ENCODE measurements around the gene CAPZA3.
"Not testable (repeated sequence)": the region's sequence is repeated elsewhere in the genome, so short reads cannot be mapped to it uniquely, and the experiment has no call there.

CAPZA3 gene

GRCh38 chr12:18737819-18738218 lies at the start of gene CAPZA3, which contains the start of gene PLCZ1:
Gene CAPZA3 (plus strand): TSS chr12:18738119. CDS start chr12:18738269, 150 bp downstream.
Gene PLCZ1 (minus strand): TSS chr12:18738012. CDS start chr12:18737371, 641 bp downstream.
- no peak for DNase-seq

GRCh38 chr12:18689771-18690170 lies 48.1 kb upstream of the CAPZA3 start:
- DNase-seq = no peak

GRCh38 chr12:18690653-18691052 lies 47.3 kb upstream of the CAPZA3 start:
- DNase-seq = no peak

GRCh38 chr12:18693986-18694385 lies 43.9 kb upstream of the CAPZA3 start:
- DNase-seq = not testable (repeated sequence)

- no peak for DNase-seq
Measured at GRCh38 chr12:18696971-18697602, 40.8 kb upstream of the CAPZA3 start.

- DNase-seq = no peak
Measured at GRCh38 chr12:18700271-18700670, 37.6 kb upstream of the CAPZA3 start.

- no peak for DNase-seq
Measured at GRCh38 chr12:18703321-18703720, 34.6 kb upstream of the CAPZA3 start.

- DNase-seq = no peak
Measured at GRCh38 chr12:18703911-18704310, 34.0 kb upstream of the CAPZA3 start.

- no peak for DNase-seq
Measured at GRCh38 chr12:18706798-18707197, 31.1 kb upstream of the CAPZA3 start.

- DNase-seq = no peak
Measured at GRCh38 chr12:18716236-18716635, 21.7 kb upstream of the CAPZA3 start.

GRCh38 chr12:18718462-18718861 lies 19.5 kb upstream of the CAPZA3 start:
- no peak for DNase-seq

GRCh38 chr12:18719922-18720510 lies 17.9 kb upstream of the CAPZA3 start:
- no peak for DNase-seq

- no peak for DNase-seq
Measured at GRCh38 chr12:18720690-18721089, 17.2 kb upstream of the CAPZA3 start.

- DNase-seq = no peak
Measured at GRCh38 chr12:18721452-18721851, 16.5 kb upstream of the CAPZA3 start.

GRCh38 chr12:18723752-18724151 lies 14.2 kb upstream of the CAPZA3 start:
- DNase-seq = no peak

GRCh38 chr12:18731156-18731555 lies 6.8 kb upstream of the CAPZA3 start:
- DNase-seq = no peak

GRCh38 chr12:18747895-18748294 lies 10.0 kb downstream of the CAPZA3 start:
- DNase-seq = no peak

GRCh38 chr12:18749386-18749957 lies 11.6 kb downstream of the CAPZA3 start:
- DNase-seq = no peak

GRCh38 chr12:18750085-18750484 lies 12.2 kb downstream of the CAPZA3 start:
- DNase-seq = no peak

- no peak for DNase-seq
Measured at GRCh38 chr12:18751866-18752265, 13.9 kb downstream of the CAPZA3 start.

GRCh38 chr12:18752280-18752920 lies 14.5 kb downstream of the CAPZA3 start:
- no peak for DNase-seq

GRCh38 chr12:18752947-18753346 lies 15.0 kb downstream of the CAPZA3 start:
- no peak for DNase-seq

GRCh38 chr12:18753481-18754123 lies 15.7 kb downstream of the CAPZA3 start:
- DNase-seq = no peak
